ENCODE results near the gene ARHGEF12. TPM values are rescaled to one million over a fixed set of nuclear protein-coding genes. Genes with fewer than 3 reads are reported as not detected.

The ARHGEF12 gene
- polyA plus RNA-seq, 5 donors: 63.5 to 96.3 (median 92.7) TPM

DNA sequence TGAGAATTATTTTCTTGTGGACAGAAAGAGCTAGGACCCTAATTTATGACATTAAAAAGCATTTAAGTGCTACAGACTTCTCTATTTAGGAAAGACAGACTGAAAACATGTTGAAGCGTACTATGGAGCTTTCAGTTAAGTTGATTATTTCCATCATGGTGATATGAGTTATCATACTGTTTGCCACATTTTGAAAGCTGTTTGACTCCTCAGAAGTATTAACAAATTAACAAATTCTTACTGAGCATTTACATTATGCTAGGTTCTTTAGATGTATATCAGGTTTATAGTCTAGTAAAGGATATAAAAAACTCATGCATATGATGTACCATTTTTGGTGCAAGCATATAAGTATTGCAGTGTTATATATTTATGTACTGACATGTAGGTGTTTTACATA lies 50.1 kb downstream of the ARHGEF12 start:
- DNase-seq: no peak

- DNase-seq: no peak
These were observed 50.7 kb downstream of the ARHGEF12 start for GRCh38 chr11:120386774-120387371.

GRCh38 chr11:120388261-120388660 lies 52.0 kb downstream of the ARHGEF12 start:
- DNase-seq: no peak

DNA sequence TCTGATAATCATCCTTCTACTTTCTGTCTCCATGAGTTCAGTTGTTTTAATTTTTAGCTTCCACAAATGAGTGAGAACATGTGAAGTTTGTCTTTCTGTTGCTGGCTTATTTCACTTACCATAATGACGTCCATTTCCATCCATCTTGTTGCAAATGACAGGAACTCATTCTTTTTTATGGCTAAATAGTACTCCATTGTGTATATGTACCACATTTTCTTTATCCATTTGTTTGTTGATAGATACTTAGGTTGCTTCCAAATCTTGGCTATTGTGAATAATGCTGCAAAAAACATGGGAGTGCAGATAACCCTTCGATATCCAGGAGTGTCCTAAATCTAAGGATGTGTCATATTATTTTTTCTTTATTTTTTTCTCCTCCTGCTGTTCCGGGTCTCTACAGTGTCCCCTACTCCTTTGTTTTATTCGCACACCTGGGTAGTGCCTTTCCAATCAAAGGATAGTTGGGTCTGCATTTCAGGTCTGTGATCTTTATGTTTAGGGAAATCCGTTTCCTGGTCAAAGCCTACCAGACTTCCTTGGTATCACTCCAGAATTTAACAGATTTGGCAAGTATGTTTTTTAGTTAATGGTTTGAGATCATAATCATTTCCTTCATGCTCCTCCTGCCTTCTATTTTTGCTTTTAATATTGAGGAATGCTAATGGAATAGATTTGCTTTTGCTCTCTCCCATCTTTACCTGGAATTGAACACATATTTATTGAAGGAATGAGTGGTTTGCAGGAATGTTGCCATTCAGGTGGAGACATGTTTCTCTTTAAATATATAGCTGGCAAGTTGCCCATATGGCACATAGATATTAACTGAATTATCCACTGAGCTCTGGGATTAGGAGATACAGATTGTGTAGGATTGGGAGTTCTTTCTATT lies 53.7 kb downstream of the ARHGEF12 start:
- DNase-seq: no peak

GRCh38 chr11:120390585-120390922 lies 54.3 kb downstream of the ARHGEF12 start:
- no peak for DNase-seq

DNA sequence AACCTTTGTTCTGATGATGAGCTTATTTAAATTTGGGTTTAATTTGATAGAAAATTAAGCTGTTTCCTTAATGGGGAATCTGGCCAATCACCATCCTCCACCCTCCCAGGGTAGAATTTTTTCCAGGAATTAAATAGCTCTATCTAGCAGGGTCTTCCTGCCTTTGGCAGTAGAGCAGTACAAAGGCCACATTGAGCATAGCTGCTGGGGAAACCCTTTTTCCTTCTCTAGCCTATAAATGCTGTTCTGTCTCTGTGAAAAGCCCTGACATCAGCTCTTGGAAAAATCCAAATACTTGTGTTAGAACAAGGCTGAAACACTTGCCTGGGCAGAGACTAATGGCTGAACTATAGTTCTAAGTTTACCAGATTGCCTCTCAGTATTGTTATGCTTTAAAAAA lies 55.1 kb downstream of the ARHGEF12 start:
- no peak for DNase-seq

- no peak for DNase-seq
These were observed 55.6 kb downstream of the ARHGEF12 start for GRCh38 chr11:120391854-120392253.

GRCh38 chr11:120392314-120392713 lies 56.1 kb downstream of the ARHGEF12 start:
- no peak for DNase-seq

GRCh38 chr11:120392793-120393192 lies 56.6 kb downstream of the ARHGEF12 start:
- DNase-seq: no peak

- DNase-seq: no peak
These were observed 57.9 kb downstream of the ARHGEF12 start for GRCh38 chr11:120394119-120394518.

GRCh38 chr11:120395778-120396177 lies 59.6 kb downstream of the ARHGEF12 start:
- no peak for DNase-seq

DNA sequence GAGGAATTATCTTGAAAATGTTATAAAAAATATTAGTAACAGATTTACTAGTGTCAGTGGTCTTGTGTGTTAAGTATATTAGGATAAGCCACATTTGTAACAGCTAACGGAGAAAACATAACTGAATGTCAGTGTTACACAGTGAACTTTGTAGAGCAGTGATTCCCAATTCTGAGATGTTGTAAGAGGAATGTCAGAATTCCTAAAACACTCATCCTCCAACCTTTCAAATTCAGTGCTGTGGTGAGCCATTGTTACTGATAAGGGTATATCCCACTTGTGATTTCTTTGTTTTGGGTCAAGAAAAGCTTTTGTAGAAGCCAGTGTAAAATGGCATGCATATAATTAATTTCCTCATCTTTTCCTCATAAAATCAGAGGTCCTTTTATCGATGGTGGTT lies 61.9 kb downstream of the ARHGEF12 start:
- no peak for DNase-seq

DNA sequence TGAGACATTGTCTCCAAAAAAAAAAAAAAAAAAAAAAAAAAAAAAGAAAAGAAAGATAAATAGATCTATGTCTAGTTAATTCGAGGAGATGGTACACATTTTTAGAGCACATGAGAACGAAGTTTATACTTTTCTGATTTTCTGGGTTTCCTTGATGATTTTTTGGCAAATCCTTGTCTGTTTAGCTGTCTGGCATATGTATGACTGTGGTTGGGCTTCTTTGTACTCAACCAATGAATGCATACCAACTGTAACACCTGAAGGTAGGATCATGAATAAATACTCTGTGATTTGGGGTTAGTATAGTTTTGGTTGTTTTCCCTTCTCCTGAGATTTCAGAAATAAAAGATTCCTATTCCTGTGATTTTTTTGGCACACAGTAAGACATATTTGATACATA lies 63.1 kb downstream of the ARHGEF12 start:
- DNase-seq: no peak

DNA sequence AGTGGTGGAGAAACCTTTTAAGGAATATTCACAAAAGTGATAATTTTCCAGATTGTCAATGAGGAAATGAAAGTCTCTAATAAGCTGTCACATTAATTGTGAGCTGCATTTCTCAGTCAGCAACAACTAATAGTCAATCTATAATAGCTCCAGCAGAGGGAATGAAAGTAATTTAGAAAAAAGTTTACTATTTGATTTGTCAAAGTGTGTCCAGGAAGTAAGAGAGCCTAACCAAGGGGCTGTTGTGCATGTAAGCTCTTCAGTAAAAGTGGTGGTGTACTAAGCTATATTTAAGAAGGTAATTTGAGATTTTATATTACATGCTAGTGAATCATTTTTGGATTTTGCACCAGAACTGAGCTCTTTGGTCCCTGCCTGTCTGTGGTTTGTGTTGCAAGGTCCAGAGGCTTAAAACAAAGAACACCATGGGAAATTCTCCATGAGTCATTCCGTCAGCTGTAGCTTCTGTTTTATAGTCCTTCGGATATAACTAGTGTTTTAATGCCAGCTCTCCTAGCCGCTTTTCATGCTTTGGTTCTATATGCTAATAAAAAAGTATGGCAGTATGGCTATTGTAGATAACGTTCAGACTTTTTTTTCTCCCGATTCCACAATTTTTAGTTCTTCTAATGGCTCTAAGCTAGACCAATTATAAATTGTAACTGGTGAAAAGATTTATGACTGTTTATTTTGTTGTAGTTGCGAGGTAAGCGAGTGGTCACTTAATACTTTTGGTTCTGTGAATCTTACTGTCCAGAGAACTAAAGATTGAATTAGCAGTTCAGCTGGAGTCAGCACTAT lies 64.6 kb downstream of the ARHGEF12 start:
- DNase-seq: no peak

GRCh38 chr11:120401506-120401905 lies 65.3 kb downstream of the ARHGEF12 start:
- DNase-seq: no peak

- no peak for DNase-seq
These were observed 67.8 kb downstream of the ARHGEF12 start for GRCh38 chr11:120403966-120404365.

DNA sequence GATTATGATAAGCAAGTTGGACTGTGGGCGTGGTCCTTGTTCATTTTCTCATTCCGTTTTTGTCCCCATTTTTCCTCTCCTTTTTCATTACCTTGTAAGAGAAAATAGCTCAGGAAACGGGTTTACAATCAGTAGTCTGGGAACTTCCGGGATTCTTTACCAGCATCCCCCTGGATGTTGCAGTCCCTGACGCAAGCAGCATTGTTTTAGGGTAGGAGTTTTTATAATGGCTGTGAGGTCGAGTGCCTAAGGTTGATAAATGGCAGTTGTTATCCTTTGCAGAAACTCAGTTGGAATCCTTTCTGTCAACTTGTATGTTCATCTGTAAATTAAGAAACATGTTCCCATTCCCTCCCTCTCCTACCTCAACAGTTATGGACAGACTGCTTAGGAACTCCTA lies 68.3 kb downstream of the ARHGEF12 start:
- DNase-seq: no peak

DNA sequence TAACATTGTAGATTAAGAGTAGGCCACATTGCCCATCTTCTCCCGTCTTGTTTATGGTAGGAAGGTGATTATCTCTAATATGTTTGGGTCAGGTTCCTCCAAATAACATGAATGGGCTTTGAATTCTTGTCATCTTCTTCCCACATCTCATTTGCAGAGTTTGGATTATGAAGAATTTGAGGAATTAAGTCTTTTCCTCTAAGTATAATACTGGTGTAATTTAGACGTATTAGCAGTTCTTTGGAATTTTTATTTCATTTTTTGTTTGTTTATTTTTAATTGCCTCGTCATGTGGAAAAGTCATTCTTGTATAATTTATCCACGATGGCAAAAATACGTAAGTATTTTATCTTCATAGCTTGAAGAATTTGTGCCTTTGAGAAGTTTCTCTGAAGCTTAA lies 73.4 kb downstream of the ARHGEF12 start:
- DNase-seq: no peak

DNA sequence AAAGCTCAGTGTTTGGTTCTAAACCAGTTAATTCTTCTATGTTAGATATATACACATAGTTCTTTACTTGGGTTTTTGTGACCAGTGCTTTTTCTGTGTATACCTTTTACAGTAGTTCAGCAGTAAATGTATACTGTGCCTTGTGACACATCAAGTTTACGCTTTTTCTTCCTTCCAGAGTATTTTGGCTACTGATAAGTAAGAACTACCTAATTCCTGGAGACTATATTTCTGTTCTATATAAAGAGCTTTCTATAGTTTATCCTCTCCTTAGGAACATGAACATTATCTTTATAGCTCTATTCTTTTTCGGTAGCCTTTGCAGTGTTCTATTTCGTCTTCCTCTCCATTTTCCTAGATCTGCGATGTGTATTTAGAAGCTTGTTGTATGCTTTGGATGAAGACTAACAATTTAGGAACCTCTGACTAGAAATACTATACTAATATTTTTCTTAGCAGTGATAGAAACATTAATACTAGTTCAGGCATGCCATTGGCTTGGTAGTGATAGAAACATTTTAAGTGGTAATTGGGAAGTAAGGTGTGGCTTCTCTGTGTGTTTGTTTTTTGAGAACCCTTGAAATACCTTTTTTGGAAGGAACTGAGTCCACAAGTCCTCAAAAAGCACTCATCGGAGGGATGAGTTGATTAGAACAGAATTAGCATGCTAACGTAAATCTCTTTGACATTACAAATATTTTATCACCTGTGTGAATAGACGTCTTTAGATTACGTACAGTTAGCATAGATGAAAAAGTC lies 74.6 kb downstream of the ARHGEF12 start:
- DNase-seq: no peak

DNA sequence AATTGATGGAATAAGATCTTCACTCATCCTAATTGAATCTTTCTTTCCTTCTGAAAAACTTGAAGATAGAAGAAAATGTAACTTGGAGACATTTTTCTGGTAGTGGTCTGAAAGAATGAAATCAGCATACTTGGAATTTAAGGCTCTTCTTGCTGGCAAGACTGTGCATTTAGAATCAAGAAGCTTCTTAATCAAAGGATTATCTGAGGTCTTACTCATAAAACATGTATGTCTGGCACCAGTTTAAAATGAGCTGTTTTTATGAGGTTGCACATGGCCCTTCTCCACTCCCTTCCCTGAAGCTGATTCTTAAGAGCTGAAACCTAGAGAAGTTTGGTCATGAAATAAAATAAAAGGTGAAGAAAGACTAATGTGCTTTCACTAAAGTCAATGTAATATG lies 77.3 kb downstream of the ARHGEF12 start:
- no peak for DNase-seq

GRCh38 chr11:120420572-120420971 lies 84.4 kb downstream of the ARHGEF12 start:
- no peak for DNase-seq

Measured in right lung (tissue), 5 donors.